ENCODE data around the gene DYNLT1. TPM values are rescaled to one million over a fixed set of nuclear protein-coding genes. Genes with fewer than 3 reads are reported as not detected.

Gene DYNLT1
- total and polyA plus RNA-seq, 2 of the 4 experiments (the other 2 are of a cell fraction): 235 to 349 TPM

DNA sequence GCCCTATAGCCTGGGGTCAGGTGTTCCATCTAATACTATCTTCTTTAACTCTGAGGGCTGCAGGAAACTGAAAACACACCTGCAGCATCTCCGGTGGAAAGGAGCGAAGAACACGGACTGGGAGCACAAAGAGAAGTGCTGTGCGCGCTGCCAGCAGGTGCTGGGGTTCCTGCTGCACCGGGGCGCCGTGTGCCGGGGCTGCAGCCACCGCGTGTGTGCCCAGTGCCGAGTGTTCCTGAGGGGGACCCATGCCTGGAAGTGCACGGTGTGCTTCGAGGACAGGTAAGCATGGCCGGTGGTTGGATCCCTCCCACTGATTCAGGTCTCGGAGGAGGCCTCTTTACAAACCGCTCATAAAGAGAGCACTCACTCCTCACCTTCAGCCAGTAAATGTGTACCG, 20.8 kb upstream of the DYNLT1 start:
- H2BK120ac ChIP-seq (ENCODE audit: low read depth, low read length): no peak overlapping the region
- DNase-seq (no peak), ATAC-seq (ENCODE audit: low read depth) (no peak)
- no peaks in the 10 kb centered on the region for H3K36me3 ChIP-seq (ENCODE audit: control insufficient read depth, insufficient read depth, low read length)
- no peak overlapping the region for H2BK20ac ChIP-seq (ENCODE audit: low read depth, low read length)
- no peaks in the 10 kb centered on the region for H3K79me1 ChIP-seq (ENCODE audit: low read depth in 1 of 2, low read length in 2 of 2)
- no peak overlapping the region for H3K9ac ChIP-seq (ENCODE audit: low read depth, low read length)
- CTCF ChIA-PET: no interaction called here
- H3K9me3 ChIP-seq (ENCODE audit: control insufficient read depth, insufficient read depth, low read length): no peaks in the 10 kb centered on the region
- in situ Hi-C loops (cut with MboI; ENCODE audit: low sequenced_read_pairs): no loop called here
- H3K56ac ChIP-seq (ENCODE audit: extremely low read depth, insufficient read depth, low read length): no peak overlapping the region
- no TSS peak for BruUV-seq (replicated peaks)
- H2AK5ac ChIP-seq (ENCODE audit: low read depth, low read length): no peak overlapping the region
- H3K4me1 ChIP-seq (ENCODE audit: control insufficient read depth, insufficient read depth, low read length): peaks cover 8% of the 10 kb centered on the region; the same call in 1 of the 2 replicates
- no peak overlapping the region for H3K14ac ChIP-seq (replicated peaks; ENCODE audit: low read depth, low read length)
- no peak overlapping the region for H2BK15ac ChIP-seq (ENCODE audit: low read depth, low read length)
- TF ChIP-seq CEBPB (IDR thresholded peaks at IDR 0.05; ENCODE audit: low read depth, low read length): no peak
- TF ChIP-seq SMC3 (IDR thresholded peaks at IDR 0.05; ENCODE audit: low read depth, low read length): no peak
- TF ChIP-seq MAZ (IDR thresholded peaks at IDR 0.05; ENCODE audit: borderline replicate concordance, low read depth, low read length): no peak
- no peak for TF ChIP-seq RCOR1 (IDR thresholded peaks at IDR 0.05; ENCODE audit: insufficient replicate concordance, low read length)
- no peak for TF ChIP-seq MAFK (IDR thresholded peaks at IDR 0.05; ENCODE audit: low read depth, low read length)
- no peak for TF ChIP-seq NFE2L2 (IDR thresholded peaks at IDR 0.05; ENCODE audit: low read depth, low read length)
- TF ChIP-seq, protein P1, sequence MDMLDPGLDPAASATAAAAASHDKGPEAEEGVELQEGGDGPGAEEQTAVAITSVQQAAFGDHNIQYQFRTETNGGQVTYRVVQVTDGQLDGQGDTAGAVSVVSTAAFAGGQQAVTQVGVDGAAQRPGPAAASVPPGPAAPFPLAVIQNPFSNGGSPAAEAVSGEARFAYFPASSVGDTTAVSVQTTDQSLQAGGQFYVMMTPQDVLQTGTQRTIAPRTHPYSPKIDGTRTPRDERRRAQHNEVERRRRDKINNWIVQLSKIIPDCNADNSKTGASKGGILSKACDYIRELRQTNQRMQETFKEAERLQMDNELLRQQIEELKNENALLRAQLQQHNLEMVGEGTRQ (IDR thresholded peaks at IDR 0.05; ENCODE audit: low read depth, low read length): no peak
- no peak for TF ChIP-seq BHLHE40 (IDR thresholded peaks at IDR 0.05; ENCODE audit: low read depth, low read length)
- no peak for TF ChIP-seq RFX5 (IDR thresholded peaks at IDR 0.05; ENCODE audit: low read depth, low read length)
- no peak for TF ChIP-seq MXI1 (IDR thresholded peaks at IDR 0.05; ENCODE audit: borderline replicate concordance, low read depth, low read length)
- TF ChIP-seq FOS (IDR thresholded peaks at IDR 0.05; ENCODE audit: low read depth, low read length): no peak
- TF ChIP-seq, protein P2, sequence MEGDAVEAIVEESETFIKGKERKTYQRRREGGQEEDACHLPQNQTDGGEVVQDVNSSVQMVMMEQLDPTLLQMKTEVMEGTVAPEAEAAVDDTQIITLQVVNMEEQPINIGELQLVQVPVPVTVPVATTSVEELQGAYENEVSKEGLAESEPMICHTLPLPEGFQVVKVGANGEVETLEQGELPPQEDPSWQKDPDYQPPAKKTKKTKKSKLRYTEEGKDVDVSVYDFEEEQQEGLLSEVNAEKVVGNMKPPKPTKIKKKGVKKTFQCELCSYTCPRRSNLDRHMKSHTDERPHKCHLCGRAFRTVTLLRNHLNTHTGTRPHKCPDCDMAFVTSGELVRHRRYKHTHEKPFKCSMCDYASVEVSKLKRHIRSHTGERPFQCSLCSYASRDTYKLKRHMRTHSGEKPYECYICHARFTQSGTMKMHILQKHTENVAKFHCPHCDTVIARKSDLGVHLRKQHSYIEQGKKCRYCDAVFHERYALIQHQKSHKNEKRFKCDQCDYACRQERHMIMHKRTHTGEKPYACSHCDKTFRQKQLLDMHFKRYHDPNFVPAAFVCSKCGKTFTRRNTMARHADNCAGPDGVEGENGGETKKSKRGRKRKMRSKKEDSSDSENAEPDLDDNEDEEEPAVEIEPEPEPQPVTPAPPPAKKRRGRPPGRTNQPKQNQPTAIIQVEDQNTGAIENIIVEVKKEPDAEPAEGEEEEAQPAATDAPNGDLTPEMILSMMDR (conservative IDR thresholded peaks at IDR 0.05; ENCODE audit: low read depth, low read length): no peak
- TF ChIP-seq, protein P3, sequence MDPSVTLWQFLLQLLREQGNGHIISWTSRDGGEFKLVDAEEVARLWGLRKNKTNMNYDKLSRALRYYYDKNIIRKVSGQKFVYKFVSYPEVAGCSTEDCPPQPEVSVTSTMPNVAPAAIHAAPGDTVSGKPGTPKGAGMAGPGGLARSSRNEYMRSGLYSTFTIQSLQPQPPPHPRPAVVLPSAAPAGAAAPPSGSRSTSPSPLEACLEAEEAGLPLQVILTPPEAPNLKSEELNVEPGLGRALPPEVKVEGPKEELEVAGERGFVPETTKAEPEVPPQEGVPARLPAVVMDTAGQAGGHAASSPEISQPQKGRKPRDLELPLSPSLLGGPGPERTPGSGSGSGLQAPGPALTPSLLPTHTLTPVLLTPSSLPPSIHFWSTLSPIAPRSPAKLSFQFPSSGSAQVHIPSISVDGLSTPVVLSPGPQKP (IDR thresholded peaks at IDR 0.05; ENCODE audit: borderline replicate concordance, low read depth, low read length): no peak
- no peak for TF ChIP-seq POLR2A (IDR thresholded peaks at IDR 0.05; ENCODE audit: low read depth, low read length)
- no peak for TF ChIP-seq RAD21 (IDR thresholded peaks at IDR 0.05; ENCODE audit: low read length)
- TF ChIP-seq CHD1 (IDR thresholded peaks at IDR 0.05; ENCODE audit: low read depth, low read length): no peak
- POLR2A ChIA-PET (ENCODE audit: unreplicated experiment): no interaction called here
- H3K27ac ChIP-seq (ENCODE audit: insufficient read depth, low read length): no peak overlapping the region
- 97% methylated on average over 6 of the region's 18 CpGs; no CpG with 5 or more reads in 1 of the 2 experiments for WGBS, 2 experiments (ENCODE audit: extremely low coverage in 2 of 2, insufficient read length in 1 of 2)
- no peaks in the 10 kb centered on the region for H4K20me1 ChIP-seq (ENCODE audit: insufficient read depth, low read length)
- H2AK9ac ChIP-seq (replicated peaks; ENCODE audit: low read depth, low read length, poor library complexity): no peak overlapping the region
- H4K91ac ChIP-seq (ENCODE audit: insufficient read depth, low read depth, low read length): no peak overlapping the region
- no peak overlapping the region for H3K4ac ChIP-seq (ENCODE audit: low read depth, low read length)
- intact Hi-C loops (cut with micrococcal nuclease): no loop called here
- H3K18ac ChIP-seq (ENCODE audit: low read depth, low read length): no peak overlapping the region
- dilution Hi-C loops (cut with HindIII; ENCODE audit: low sequenced_read_pairs, unreplicated experiment): no loop called here
- no peak overlapping the region for H3K23ac ChIP-seq (ENCODE audit: low read depth, low read length)
- no peaks in the 10 kb centered on the region for H3K9me1 ChIP-seq (ENCODE audit: insufficient read depth, low read length)
- H4K5ac ChIP-seq (ENCODE audit: low read depth, low read length): no peak overlapping the region
- H4K8ac ChIP-seq (ENCODE audit: low read depth in 2 of 2, low read length in 2 of 2): no peak overlapping the region
- H3K4me2 ChIP-seq (ENCODE audit: low read depth, low read length): no peak overlapping the region
- no peak overlapping the region for H2AFZ ChIP-seq (replicated peaks; ENCODE audit: low read length, poor library complexity)
- H2BK5ac ChIP-seq (ENCODE audit: low read depth, low read length, poor library complexity, severe bottlenecking): no peak overlapping the region
- H3K27me3 ChIP-seq (ENCODE audit: control insufficient read depth, insufficient read depth, low read length): no peaks in the 10 kb centered on the region
- no peak overlapping the region for H3K4me3 ChIP-seq (ENCODE audit: insufficient read depth, low read depth, low read length)

Data from IMR-90 (cell line).